Activated naive CD8-positive, alpha-beta T cell (primary cell): ENCODE results near the gene ANO1.

Experiments used
- H3K27ac Mint-ChIP-seq: one replicate; pipeline ENCODE4 v1.8.0; 2021; ENCODE audit warnings: mixed read lengths
- H3K27me3 Mint-ChIP-seq: one replicate; pipeline ENCODE4 v1.8.0; 2021; ENCODE audit warnings: mixed read lengths
- H3K36me3 Mint-ChIP-seq: one replicate; pipeline ENCODE4 v1.8.0; 2021; ENCODE audit warnings: mixed read lengths
- H3K4me1 Mint-ChIP-seq: one replicate; pipeline ENCODE4 v1.8.0; 2021; ENCODE audit warnings: low read depth, mixed read lengths
- H3K4me3 Mint-ChIP-seq: one replicate; pipeline ENCODE4 v1.8.0; 2021; ENCODE audit warnings: mild to moderate bottlenecking, mixed read lengths
- H3K9me3 Mint-ChIP-seq: one replicate; pipeline ENCODE4 v1.8.0; 2021; ENCODE audit warnings: low read depth, mixed read lengths

Gene ANO1

DNA sequence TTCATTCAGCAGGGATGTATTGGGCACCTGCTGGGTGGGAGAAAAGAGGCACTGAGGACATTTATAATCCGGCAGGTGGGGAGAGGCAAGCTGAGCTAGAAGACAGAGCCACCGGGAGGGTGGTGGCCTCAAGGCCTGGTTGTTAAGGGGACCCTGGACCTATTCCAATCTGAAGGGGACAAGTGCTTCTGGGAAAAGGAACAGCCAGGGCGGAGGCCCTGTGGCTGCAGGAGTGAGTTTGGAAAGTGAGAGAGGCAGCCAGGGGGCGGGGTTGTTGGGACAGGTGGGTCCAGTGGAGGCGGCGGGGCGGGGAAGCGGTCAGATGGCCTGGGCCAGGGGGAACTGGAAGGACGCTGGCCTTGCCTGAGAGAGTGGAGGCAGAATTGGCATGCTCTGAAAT, 29.1 kb downstream of the ANO1 start:
- Mint-ChIP-seq H3K4me3 (no peak overlapping the region), H3K9me3 (no peaks in the 10 kb centered on the region), H3K36me3 (no peaks in the 10 kb centered on the region), H3K27me3 (no peaks in the 10 kb centered on the region), H3K27ac (no peak overlapping the region), H3K4me1 (peaks cover 1% of the 10 kb centered on the region)

- Mint-ChIP-seq H3K27ac (no peak overlapping the region), H3K4me1 (peaks cover 1% of the 10 kb centered on the region), H3K36me3 (no peaks in the 10 kb centered on the region), H3K4me3 (no peak overlapping the region), H3K27me3 (no peaks in the 10 kb centered on the region), H3K9me3 (no peaks in the 10 kb centered on the region)
Measured at GRCh38 chr11:70107756-70108155, 29.6 kb downstream of the ANO1 start.

DNA sequence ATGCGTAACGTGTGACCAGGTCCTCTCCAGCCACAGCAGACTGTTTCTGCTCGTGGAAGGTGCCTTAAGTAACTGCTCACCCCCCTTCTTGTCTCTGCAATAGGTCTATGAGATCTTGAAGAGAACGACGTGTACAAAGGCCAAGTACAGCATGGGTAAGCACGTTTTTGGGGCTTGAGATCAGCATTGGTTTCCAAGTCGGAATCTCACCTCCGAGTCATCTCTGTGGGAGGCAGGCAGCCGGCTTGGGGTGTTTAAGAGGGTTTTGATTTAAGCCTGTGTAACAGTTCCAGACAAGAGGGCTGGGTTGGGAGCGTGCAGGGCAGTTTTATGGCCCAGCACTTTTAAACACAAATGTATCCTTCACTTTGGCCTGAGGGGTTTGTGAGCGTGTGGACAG, 30.1 kb downstream of the ANO1 start:
- Mint-ChIP-seq H3K36me3 (no peaks in the 10 kb centered on the region), H3K4me3 (no peak overlapping the region), H3K27me3 (no peaks in the 10 kb centered on the region), H3K27ac (no peak overlapping the region), H3K9me3 (no peaks in the 10 kb centered on the region), H3K4me1 (peaks cover 1% of the 10 kb centered on the region)

GRCh38 chr11:70109006-70109405, 30.9 kb downstream of the ANO1 start:
- Mint-ChIP-seq H3K4me1 (peaks cover 1% of the 10 kb centered on the region), H3K27me3 (no peaks in the 10 kb centered on the region), H3K36me3 (no peaks in the 10 kb centered on the region), H3K27ac (no peak overlapping the region), H3K9me3 (no peaks in the 10 kb centered on the region), H3K4me3 (no peak overlapping the region)

DNA sequence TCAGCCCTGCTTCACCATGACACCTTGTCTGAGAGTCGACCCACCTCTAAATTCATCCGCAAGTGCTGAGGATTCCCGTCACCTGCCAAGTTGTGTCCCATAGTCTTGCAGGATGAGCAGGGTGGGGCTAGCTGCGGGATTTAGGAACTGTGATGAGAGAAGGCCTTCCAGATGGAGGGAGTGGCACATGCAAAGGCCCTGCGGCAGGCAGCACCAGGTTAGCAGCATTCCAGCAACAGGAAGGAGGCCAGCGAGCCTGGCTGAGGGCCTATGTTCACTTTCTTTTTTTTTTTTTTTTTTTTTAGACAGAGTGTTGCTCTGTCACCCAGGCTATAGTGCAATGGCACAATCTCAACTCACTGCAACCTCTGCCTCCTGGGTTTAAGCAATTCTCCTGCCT, 31.8 kb downstream of the ANO1 start:
- peaks cover 2% of the 10 kb centered on the region for H3K27me3 Mint-ChIP-seq
- no peak overlapping the region for H3K27ac Mint-ChIP-seq
- no peaks in the 10 kb centered on the region for H3K9me3 Mint-ChIP-seq
- peaks cover 1% of the 10 kb centered on the region for H3K4me1 Mint-ChIP-seq
- H3K4me3 Mint-ChIP-seq: no peak overlapping the region
- H3K36me3 Mint-ChIP-seq: no peaks in the 10 kb centered on the region

DNA sequence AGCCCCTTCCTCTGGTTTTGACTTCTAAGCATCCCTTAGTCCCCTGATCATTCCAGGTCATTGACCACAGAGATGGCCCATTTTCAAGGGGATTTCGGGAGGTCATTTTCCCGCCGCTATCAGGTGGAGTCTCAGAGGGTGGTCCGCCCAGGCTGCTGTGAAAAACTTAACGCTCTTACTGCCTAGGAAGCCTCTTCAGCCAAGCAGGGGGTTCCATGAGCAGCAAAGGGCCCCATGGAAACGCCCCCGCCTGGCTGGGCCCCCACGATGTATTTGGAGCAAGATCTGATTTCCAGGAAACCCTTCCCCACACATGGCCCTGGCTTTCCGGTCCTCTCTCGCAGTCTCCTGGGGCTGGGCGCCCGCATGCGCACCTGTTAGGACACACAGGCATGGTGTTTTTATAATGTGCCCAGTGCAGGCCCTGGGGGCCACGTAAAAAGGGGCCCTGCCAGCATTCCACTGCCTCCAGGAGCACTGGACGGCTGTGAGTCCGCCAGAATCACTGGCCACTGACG, 32.5 kb downstream of the ANO1 start:
- Mint-ChIP-seq H3K4me1 (peaks cover 1% of the 10 kb centered on the region), H3K4me3 (no peak overlapping the region), H3K9me3 (no peaks in the 10 kb centered on the region), H3K27ac (no peak overlapping the region), H3K27me3 (peaks cover 2% of the 10 kb centered on the region), H3K36me3 (no peaks in the 10 kb centered on the region)

DNA sequence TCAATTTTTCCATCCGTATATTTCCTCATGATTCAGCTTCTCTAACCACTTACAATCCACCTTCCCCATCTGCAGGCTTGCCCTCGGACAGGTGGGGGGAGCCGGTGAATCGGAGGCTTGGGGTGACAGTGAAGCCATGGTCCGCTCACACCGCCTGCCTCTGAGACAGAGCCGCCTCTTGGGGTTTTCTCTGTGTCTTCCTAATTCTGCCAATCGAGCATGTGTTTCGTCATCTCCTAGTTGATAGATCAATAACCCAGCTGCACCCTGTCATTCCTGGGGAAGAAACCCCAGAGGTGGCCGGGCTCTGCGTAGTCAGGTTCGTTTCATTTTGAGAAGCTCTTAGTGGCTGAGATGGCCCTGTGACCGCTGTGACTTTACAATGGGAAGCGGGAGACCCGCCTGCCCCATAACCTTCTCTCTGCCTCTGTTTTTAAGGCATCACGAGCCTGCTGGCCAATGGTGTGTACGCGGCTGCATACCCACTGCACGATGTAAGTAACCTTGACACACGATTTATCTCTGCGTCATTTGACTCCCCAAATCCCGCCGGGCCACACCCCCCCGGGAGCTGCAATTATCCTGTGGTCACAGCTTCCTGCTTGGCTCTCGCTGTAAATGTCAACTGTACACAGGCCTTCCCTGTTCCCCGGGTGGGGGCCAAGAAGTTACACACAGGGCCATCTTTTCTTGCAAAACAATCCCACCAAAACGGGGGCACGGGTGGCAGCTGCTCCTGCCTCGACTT, 33.3 kb downstream of the ANO1 start:
- Mint-ChIP-seq H3K27ac (no peak overlapping the region), H3K9me3 (no peaks in the 10 kb centered on the region), H3K4me3 (no peak overlapping the region), H3K27me3 (peaks cover 4% of the 10 kb centered on the region), H3K4me1 (peaks cover 1% of the 10 kb centered on the region), H3K36me3 (no peaks in the 10 kb centered on the region)

GRCh38 chr11:70112017-70112434, 33.9 kb downstream of the ANO1 start:
- no peak overlapping the region for H3K27ac Mint-ChIP-seq
- peaks cover 1% of the 10 kb centered on the region for H3K4me1 Mint-ChIP-seq
- no peak overlapping the region for H3K4me3 Mint-ChIP-seq
- H3K9me3 Mint-ChIP-seq: no peaks in the 10 kb centered on the region
- no peaks in the 10 kb centered on the region for H3K36me3 Mint-ChIP-seq
- peaks cover 4% of the 10 kb centered on the region for H3K27me3 Mint-ChIP-seq

DNA sequence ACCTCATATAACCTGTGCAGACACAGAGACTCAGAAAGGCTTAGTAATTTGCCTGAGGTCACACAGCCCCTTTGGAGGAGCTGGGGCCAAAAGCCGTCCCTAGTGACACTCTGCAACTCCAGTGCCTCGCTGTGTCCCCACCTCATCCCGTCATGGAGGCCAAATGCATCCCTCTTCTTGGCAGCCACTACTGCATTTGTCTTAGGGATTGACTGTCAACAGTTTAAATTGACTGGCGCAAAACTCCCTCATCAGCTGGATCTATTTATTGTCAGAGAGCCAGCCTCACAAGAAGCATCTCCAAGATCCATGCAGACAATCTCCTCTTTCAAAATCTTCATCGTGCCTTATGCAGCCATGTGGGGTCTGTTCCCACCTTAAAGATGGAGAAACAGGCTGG, 35.7 kb downstream of the ANO1 start:
- Mint-ChIP-seq H3K4me3 (no peak overlapping the region), H3K27ac (no peak overlapping the region), H3K36me3 (no peaks in the 10 kb centered on the region), H3K9me3 (no peaks in the 10 kb centered on the region), H3K4me1 (peaks cover 1% of the 10 kb centered on the region), H3K27me3 (peaks cover 6% of the 10 kb centered on the region)

DNA sequence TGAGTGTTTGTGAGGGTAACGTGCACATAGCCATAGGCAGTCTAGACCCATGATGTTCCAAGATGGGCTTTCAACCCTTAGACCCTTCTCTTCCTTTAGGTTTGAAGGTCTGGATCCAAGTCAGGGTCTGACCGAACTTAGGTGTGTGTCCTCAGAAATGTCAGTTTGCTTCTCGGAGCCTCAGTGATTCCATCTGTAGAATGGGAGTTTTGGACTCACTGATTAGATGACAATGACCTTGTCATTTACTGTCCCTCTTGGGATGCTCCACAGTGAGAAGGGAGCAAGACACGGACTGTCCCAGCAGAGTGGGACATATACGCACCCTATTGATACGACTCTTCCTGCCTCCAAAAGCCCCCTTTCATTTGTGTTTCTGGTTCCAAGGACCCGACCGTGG, 37.7 kb downstream of the ANO1 start:
- Mint-ChIP-seq H3K9me3 (no peaks in the 10 kb centered on the region), H3K27me3 (peaks cover 9% of the 10 kb centered on the region), H3K4me1 (peaks cover 1% of the 10 kb centered on the region), H3K4me3 (no peak overlapping the region), H3K27ac (no peak overlapping the region), H3K36me3 (no peaks in the 10 kb centered on the region)

- Mint-ChIP-seq H3K4me3 (no peak overlapping the region), H3K27me3 (peaks cover 9% of the 10 kb centered on the region), H3K9me3 (no peaks in the 10 kb centered on the region), H3K27ac (no peak overlapping the region), H3K4me1 (peaks cover 1% of the 10 kb centered on the region), H3K36me3 (no peaks in the 10 kb centered on the region)
Measured at GRCh38 chr11:70116386-70117065, 38.4 kb downstream of the ANO1 start.

DNA sequence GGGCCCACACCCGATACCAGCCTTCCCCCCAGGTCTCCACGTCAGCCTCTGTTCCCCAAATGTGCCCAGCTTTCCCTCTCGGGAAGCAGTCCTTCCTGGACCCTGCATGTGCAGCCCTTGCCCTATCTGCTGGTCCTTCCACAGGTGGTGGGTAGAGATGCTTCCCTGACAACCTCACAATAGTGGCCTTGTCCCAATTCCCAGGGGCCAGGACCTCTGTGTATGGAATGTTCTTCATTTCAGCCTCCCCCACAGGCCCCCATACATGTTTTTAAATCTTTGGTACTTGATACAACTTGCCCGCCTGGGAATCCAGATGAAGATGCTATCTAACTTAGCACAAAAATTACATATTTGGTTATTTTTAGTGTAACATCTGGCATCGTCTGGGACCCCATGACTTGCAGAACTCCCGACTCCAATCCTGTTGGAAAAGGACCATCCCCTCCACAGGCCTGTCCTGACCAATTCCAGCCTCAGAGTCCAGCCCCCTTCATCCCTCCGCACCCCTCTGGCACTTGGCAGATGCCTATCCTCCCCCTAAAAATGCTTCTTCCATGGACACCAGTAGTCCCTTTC, 39.5 kb downstream of the ANO1 start:
- H3K4me3 Mint-ChIP-seq: no peak overlapping the region
- H3K36me3 Mint-ChIP-seq: no peaks in the 10 kb centered on the region
- no peak overlapping the region for H3K27ac Mint-ChIP-seq
- H3K4me1 Mint-ChIP-seq: no peaks in the 10 kb centered on the region
- no peaks in the 10 kb centered on the region for H3K9me3 Mint-ChIP-seq
- peaks cover 9% of the 10 kb centered on the region for H3K27me3 Mint-ChIP-seq

DNA sequence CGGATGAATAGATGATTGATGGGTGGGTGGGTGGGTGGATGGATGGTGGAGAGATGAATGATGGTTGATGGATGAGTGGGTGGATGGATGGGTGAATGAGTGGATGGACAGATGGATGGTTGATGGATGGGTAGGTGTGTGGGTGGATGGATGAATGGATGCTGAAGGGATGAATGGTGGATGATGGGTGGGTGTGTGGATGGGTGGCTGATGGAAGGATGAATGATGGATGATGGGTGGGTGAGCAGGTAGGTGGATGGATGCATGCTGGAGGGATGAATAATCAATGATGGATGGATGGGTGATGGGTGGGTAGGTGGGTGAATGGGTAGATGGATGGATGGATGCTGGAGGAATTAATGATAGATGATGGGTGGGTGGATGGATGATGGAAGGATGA, 40.5 kb downstream of the ANO1 start:
- peaks cover 9% of the 10 kb centered on the region for H3K27me3 Mint-ChIP-seq
- H3K36me3 Mint-ChIP-seq: no peaks in the 10 kb centered on the region
- no peaks in the 10 kb centered on the region for H3K4me1 Mint-ChIP-seq
- no peak overlapping the region for H3K4me3 Mint-ChIP-seq
- no peak overlapping the region for H3K27ac Mint-ChIP-seq
- H3K9me3 Mint-ChIP-seq: no peaks in the 10 kb centered on the region

DNA sequence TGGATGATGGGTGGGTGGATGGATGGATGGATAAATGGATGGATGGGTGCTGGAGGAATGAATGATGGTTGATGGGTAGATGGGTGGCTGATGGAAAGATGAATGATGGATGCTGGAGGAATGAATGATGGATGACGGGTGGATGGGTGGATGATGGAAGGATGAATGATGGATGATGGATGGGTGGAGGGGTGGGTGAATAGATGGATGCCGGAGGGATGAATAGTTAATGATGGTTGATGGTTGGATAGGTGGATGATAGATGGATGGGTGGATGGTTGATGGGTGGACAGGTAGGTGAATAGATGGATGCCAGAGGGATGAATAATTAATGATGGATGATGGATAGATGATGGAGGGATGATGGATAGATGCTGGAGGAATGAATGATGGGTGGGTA, 41.4 kb downstream of the ANO1 start:
- Mint-ChIP-seq H3K27ac (no peak overlapping the region), H3K27me3 (peaks cover 8% of the 10 kb centered on the region), H3K4me3 (no peak overlapping the region), H3K4me1 (no peaks in the 10 kb centered on the region), H3K9me3 (no peaks in the 10 kb centered on the region), H3K36me3 (no peaks in the 10 kb centered on the region)

GRCh38 chr11:70120674-70121073, 42.6 kb downstream of the ANO1 start:
- H3K4me1 Mint-ChIP-seq: no peaks in the 10 kb centered on the region

More at GRCh38 chr11:70120674-70121073, 42.6 kb downstream of the ANO1 start:
- Mint-ChIP-seq H3K27ac (no peak overlapping the region), H3K4me3 (no peak overlapping the region), H3K27me3 (peaks cover 7% of the 10 kb centered on the region), H3K36me3 (no peaks in the 10 kb centered on the region), H3K9me3 (no peaks in the 10 kb centered on the region)
